ENCODE measurements around the gene SLC43A3. TPM values are rescaled to one million over a fixed set of nuclear protein-coding genes. Genes with fewer than 3 reads are reported as not detected.

Gene SLC43A3
- total RNA-seq, 1 experiment from 2014 or later: 21.4 TPM

- H3K23ac ChIP-seq (ENCODE audit: insufficient read length, low read depth, low read length): no peak overlapping the region
- H3K23me2 ChIP-seq (ENCODE audit: insufficient read length, low read depth, low read length, poor library complexity, severe bottlenecking): no peaks in the 10 kb centered on the region
- no peaks in the 10 kb centered on the region for H3K9me3 Mint-ChIP-seq
- no peak overlapping the region for H2BK120ac ChIP-seq (ENCODE audit: low read depth, low read length, poor library complexity, severe bottlenecking)
- H2BK12ac ChIP-seq (ENCODE audit: insufficient read length, low read depth, low read length): no peak overlapping the region
- no peaks in the 10 kb centered on the region; the same call in 1 of the 2 replicates for H3K4me1 ChIP-seq (ENCODE audit: insufficient read depth, low read length)
- no peak overlapping the region for H2AFZ ChIP-seq (ENCODE audit: low read length)
- no peak overlapping the region for H3T11ph ChIP-seq (ENCODE audit: low read length)
- no peak overlapping the region for H3K18ac ChIP-seq (ENCODE audit: insufficient read length, low read depth, low read length)
- H3K56ac ChIP-seq (ENCODE audit: insufficient read length, low read depth, low read length): no peak overlapping the region
- no peak overlapping the region for H3K14ac ChIP-seq (ENCODE audit: insufficient read depth, low read length)
- H3K9me3 ChIP-seq (ENCODE audit: control insufficient read depth, low read depth, low read length): no peaks in the 10 kb centered on the region
- H4K20me1 ChIP-seq (ENCODE audit: control insufficient read depth, insufficient read depth, insufficient read length): no peaks in the 10 kb centered on the region
- H3K27ac ChIP-seq (ENCODE audit: insufficient read length, low read depth, low read length): no peak overlapping the region
- H2BK20ac ChIP-seq (ENCODE audit: low read depth, low read length, poor library complexity, severe bottlenecking): no peak overlapping the region
- DNase-seq: no peak
- H3K4ac ChIP-seq (ENCODE audit: low read depth, low read length): no peak overlapping the region
- no peak for TF ChIP-seq CTCF (conservative IDR thresholded peaks at IDR 0.05)
- no peak overlapping the region for H2BK15ac ChIP-seq (ENCODE audit: low read depth, low read length)
- no peak overlapping the region for H4K5ac ChIP-seq (ENCODE audit: insufficient read length, low read depth, low read length)
- H3K4me2 ChIP-seq (ENCODE audit: insufficient read depth, insufficient read length, low read length): no peak overlapping the region
- no peaks in the 10 kb centered on the region for H3K27me3 Mint-ChIP-seq (ENCODE audit: low read depth)
- H3K27me3 ChIP-seq (ENCODE audit: insufficient read depth, low read length): no peaks in the 10 kb centered on the region
- no peak overlapping the region for H3K4me3 Mint-ChIP-seq
- H3K79me2 ChIP-seq (ENCODE audit: insufficient read depth, low read length): no peaks in the 10 kb centered on the region
- H3K4me1 Mint-ChIP-seq: peaks cover 6 to 12% of the 10 kb centered on the region in 2 experiments
- no peak overlapping the region for H2AK5ac ChIP-seq (ENCODE audit: insufficient read length, low read length)
- no peak overlapping the region for H2BK5ac ChIP-seq (ENCODE audit: insufficient read length, low read length)
- H3K9ac ChIP-seq (ENCODE audit: extremely low read depth, insufficient read length, low read length): no peak overlapping the region
- H3K36me3 Mint-ChIP-seq (ENCODE audit: insufficient read depth in 1 of 3, low read depth in 3 of 3): peaks cover 26 to 63% (median 45%) of the 10 kb centered on the region in 3 experiments
- no peak overlapping the region for H4K8ac ChIP-seq (replicated peaks; ENCODE audit: insufficient read length, low read depth, low read length)
- no peak overlapping the region for H4K91ac ChIP-seq (ENCODE audit: insufficient read length, low read depth, low read length)
- no peaks in the 10 kb centered on the region for H3K79me1 ChIP-seq (ENCODE audit: insufficient read depth, low read depth, low read length, poor library complexity, severe bottlenecking)
- H3K27ac Mint-ChIP-seq: no peak overlapping the region
These were observed 16.6 kb downstream of the SLC43A3 start for GRCh38 chr11:57410287-57410686.

Data from H9 (cell line).